NCI-H526 (cell line): Measurements from ENCODE around the gene TRIML2.

Source experiments
- DNase-seq, 2 experiments: peaks; one replicate each; lab custom pipeline; 2025; lab: John Stamatoyannopoulos, UW

Gene TRIML2

GRCh38 chr4:188109157-188109755 lies at the start of gene TRIML2:
TRIML2 (minus strand) TSS chr4:188109603; CDS start chr4:188105368, 4,235 bp downstream.
- no peak for DNase-seq

GRCh38 chr4:188158336-188158735 lies 48.9 kb upstream of the TRIML2 start:
- DNase-seq, result no peak

GRCh38 chr4:188154668-188155405 lies 45.4 kb upstream of the TRIML2 start:
- peak in 1 of 2 experiments; percentile 18 for DNase-seq

- no peak for DNase-seq
Observed at GRCh38 chr4:188147776-188148175, 38.4 kb upstream of the TRIML2 start.

- DNase-seq, result no peak
Observed at GRCh38 chr4:188147176-188147575, 37.8 kb upstream of the TRIML2 start.

- DNase-seq, result no peak
Observed at GRCh38 chr4:188146618-188147017, 37.2 kb upstream of the TRIML2 start.

- no peak for DNase-seq
Observed at GRCh38 chr4:188145601-188146000, 36.2 kb upstream of the TRIML2 start.

- no peak for DNase-seq
Observed at GRCh38 chr4:188143731-188144130, 34.3 kb upstream of the TRIML2 start.

- DNase-seq, result no peak
Observed at GRCh38 chr4:188139671-188140070, 30.3 kb upstream of the TRIML2 start.

GRCh38 chr4:188139141-188139540 lies 29.7 kb upstream of the TRIML2 start, which contains the start of gene TRIML1:
TRIML1 (plus strand) TSS chr4:188139441; CDS start chr4:188139559, 118 bp downstream.
- no peak for DNase-seq

- no peak for DNase-seq
Observed at GRCh38 chr4:188138227-188138626, 28.8 kb upstream of the TRIML2 start.

GRCh38 chr4:188132232-188132631 lies 22.8 kb upstream of the TRIML2 start:
- DNase-seq, result no peak

GRCh38 chr4:188130355-188130754 lies 21.0 kb upstream of the TRIML2 start:
- DNase-seq, result peak in 1 of 2 experiments; percentile 13

GRCh38 chr4:188127214-188127874 lies 17.9 kb upstream of the TRIML2 start:
- DNase-seq, result no peak

GRCh38 chr4:188121530-188121929 lies 12.1 kb upstream of the TRIML2 start:
- DNase-seq, result no peak

- no peak for DNase-seq
Observed at GRCh38 chr4:188117631-188118324, 8.4 kb upstream of the TRIML2 start.

GRCh38 chr4:188113156-188113555 lies 3.8 kb upstream of the TRIML2 start:
- DNase-seq, result no peak

GRCh38 chr4:188111955-188112354 lies 2.6 kb upstream of the TRIML2 start:
- no peak for DNase-seq

- no peak for DNase-seq
Observed at GRCh38 chr4:188110741-188111471, 1.5 kb upstream of the TRIML2 start.

- DNase-seq, result no peak
Observed at GRCh38 chr4:188110036-188110435, 633 bp upstream of the TRIML2 start.

- DNase-seq, result no peak
Observed at GRCh38 chr4:188107931-188108843, 1.2 kb downstream of the TRIML2 start.
